NCI-H2227 (cell line): Measurements from ENCODE around the gene DBT.

Experiments
- DNase-seq: peaks from one replicate; lab custom pipeline; 2025; ENCODE audit not compliant: unreplicated experiment; lab: John Stamatoyannopoulos, UW

DBT gene

DNA sequence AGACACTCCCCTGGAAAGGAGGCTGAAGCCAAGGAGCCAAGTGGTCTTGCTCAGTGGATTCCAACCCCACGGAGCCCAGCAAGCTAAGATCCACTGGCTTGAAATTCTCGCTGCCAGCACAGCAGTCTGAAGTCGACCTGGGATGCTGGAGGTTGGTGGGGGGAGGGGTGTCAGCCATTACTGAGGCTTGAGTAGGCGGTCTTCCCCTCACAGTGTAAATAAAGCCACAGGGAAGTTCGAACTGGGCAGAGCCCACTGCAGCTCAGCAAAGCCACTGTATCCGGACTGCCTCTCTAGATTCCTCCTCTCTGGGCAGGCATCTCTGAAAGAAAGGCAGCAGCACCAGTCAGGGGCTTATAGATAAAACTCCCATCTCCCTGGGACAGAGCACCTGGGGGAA lies 49.6 kb downstream of the DBT start:
- DNase-seq, result peak; percentile 38

DNA sequence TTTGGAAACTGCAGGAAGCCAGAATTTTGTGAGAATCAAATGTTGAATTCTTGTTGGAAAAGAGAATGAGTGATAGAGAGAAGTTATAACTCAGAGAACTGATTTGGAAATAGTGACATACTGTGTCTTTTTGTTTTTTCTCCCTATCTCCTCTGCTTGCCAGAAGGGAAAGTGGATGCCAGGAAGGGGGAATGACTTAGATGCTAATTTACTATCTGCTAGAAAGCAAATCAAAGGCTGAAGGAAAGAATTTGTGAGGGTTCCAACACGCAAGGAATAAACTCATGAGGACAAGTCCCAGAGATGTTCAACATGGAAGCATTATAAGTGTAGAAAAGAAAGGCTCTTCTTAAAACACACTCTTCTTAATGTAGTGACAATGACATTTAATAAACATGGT lies 51.0 kb downstream of the DBT start:
- DNase-seq, result no peak

DNA sequence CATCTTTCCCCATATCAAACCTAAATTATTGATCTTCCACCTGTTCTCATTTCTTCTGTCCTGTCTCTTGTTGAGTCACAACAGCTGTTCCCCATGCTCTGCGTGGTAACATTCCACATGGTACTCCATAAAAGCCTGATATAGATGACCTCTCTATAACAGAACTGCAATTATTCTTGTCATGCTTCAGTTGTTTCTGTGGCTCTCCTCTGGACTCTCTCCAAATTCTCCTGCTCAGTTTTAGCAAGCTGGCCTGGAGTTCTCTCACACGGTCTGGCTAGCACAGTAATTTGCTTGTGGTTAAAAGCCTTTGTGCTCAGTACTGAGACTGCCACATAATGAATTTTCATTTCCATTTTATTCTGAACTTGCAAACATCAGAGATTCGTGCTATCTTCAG lies 61.0 kb downstream of the DBT start:
- DNase-seq, result peak; percentile 71

DNA sequence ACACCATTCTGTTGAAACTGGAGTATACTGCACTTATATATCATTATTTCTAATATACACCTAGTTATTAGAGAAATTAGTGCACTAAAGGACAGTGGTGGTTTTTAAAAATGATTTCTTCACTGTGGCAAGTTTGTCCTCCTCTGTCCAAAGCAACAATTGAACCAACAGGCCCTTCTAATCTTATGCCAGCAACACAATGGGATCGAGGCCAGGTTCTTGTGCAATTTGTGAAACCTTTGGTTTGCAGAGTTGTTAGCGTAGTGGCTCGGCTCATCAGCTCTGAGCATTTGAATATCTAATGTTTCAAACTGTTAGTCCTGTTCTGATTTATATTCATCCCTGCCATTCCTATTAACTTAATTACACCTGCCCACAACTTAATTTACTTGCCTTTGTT lies 61.7 kb downstream of the DBT start:
- no peak for DNase-seq

DNA sequence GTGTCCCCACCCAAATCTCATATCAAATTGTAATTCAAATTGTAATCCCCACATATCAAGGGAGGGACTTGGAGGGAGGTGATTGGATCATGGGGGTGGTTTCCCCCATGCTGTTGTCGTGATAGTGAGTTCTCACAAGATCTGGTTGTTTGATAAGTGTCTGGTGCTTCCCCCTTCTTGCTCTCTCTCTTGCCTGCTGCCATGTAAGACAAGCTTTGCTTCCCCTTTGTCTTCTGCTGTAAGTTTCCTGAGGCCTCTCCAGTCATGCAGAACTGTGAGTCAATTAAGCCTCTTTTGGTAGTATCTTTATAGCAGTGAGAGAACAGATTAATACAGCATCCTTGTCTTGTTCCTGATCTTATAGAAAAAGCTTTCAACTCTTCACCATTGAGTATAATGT lies 65.1 kb downstream of the DBT start:
- no peak for DNase-seq

DNA sequence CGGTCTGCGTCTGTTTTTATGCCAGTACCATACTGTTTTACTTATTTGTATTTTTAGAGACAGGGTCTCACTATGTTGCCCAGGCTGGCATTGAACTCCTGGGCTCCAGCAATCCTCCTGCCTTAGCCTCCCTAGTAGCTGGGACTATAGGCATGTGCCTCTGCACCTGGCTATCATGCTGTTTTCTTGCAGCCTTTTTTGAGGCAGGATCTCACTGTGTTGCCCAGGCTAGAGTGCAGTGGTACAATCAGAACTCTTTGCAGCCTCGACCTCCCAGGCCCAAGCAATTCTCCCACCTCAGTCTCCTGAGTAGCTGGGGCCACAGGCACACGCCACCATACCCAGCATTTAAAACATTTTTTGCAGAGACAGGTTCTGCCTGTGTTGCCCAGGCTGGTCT lies 66.3 kb downstream of the DBT start:
- DNase-seq, result no peak

DNA sequence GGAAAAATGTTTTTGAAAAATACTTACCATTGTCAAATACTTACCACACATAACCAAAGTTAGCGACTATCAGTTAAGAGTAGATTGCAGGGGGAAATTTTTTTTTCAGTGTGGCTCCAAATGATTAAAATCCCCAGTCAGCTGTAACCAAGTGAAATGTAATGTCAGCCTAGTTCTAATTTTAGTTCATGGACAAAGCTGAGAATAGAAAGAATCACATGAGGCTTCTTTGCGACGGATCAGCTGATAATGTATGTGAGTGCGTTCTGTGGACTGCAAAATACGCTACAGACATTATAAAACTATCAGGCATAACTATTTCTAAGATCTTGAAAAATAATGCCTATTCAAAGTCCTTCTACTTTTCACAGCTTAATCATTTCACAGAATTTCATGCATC lies 71.5 kb downstream of the DBT start, which contains the start of gene LRRC39:
Gene LRRC39 (minus strand): TSS at position 166 of the 400 bp plus-strand sequence. CDS start 9,740 bp downstream, outside the sequence.
- no peak for DNase-seq

DNA sequence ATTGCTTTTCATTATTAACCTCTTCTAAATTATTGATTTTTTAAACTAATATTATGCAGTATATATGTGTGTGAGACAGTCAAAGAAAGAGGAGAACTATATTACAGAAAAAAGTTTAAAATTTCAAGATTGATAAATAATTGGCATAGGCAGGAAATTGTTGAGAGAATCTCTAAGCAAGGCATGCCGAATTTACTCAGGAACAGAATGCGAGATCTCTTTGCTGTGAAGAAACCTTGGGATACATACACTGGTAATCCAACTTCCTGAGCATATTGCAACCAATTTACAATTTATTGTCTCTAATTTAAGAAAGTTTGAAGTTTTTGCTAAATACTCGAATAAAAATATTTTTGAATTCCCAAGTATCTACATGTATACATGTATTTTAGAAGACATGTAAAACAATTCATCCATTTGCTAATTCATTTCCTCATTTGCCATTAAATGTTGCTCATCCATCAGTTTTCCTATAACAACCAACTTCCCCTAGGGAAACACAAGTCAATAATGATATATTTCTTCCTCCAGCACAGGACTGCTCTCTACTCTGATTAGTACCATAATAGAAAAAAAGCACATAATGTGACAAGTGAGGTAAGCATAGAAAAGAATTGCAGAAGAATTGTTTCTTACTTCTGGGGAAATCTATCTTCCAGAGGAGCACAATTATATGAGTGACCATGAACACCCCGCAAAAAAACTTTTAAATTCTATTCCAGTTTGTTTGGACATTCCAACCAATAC lies 72.2 kb downstream of the DBT start:
- DNase-seq, result no peak

DNA sequence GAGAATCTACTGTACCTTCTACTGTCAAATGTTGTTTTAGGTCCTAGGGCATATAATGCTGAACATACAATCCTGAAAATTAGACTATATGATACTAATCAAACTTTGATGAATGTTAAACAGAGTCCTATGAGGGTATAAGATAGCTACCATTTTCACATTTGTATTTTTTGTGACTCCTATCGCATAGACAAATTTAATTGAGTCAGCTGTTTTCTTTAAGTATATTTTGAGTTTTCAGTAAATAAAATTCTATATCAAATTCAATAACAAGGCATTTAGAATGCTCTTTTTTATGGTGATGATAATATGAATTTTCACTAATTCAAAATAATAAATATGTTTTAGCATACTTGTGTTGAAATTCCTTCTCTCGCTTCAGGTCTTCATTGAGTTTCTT lies 81.6 kb downstream of the DBT start:
- no peak for DNase-seq

DNA sequence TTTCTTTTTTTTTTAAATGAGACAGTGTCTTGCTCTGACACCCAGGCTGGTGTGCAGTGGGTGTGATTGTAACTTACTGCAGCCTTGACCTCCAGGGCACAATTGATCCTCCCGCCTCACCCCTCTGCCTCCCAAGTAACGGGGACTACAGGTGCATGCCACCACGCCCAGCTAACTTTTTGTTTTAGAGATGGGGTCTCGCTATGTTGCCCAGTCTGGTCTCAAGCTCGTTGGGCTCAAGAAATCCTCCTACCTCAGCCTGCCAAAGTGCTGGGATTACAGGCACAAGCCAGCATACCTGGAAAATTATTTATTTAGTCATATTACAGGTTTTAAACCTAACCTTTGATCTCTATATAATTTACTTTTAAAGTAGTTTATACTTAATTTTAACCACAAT lies 84.9 kb downstream of the DBT start:
- DNase-seq, result no peak

DNA sequence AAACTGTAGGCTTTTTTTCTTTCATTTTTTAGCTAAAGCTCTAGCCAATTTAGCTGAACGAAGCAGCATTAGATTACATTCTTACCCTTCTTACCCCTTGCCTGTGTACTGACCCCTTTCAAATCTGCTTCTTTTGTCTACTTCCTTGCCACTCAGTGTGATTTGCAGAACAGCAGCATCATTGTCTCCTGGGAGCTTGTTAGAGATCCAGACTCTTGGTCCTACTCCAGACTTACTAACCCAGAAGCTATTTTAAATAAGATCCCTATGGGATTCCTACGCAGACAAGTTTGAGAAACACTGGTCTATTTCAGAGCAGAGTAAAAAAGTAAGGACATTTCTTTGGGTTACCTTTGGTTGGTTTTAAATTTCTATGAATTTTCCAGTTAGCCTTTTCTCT lies 85.4 kb downstream of the DBT start:
- no peak for DNase-seq

DNA sequence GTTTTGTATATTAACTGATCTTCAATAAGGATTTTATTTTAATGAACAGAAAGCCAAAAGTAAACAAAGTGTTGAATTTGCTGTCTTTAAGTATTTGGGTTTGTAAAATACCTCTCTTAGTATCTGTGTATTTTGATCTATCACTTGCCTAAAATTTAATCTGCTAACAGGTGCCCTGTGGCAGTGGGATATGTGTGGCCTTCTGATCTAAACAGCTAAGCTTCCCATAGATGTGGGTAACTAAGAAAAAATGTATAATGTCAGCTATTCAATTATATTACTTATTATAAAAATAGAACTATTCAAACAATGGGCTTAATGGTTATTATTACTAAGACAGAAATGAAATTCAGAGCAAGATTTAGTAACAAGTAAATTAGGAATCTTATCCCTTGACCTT lies 86.8 kb downstream of the DBT start:
- no peak for DNase-seq

DNA sequence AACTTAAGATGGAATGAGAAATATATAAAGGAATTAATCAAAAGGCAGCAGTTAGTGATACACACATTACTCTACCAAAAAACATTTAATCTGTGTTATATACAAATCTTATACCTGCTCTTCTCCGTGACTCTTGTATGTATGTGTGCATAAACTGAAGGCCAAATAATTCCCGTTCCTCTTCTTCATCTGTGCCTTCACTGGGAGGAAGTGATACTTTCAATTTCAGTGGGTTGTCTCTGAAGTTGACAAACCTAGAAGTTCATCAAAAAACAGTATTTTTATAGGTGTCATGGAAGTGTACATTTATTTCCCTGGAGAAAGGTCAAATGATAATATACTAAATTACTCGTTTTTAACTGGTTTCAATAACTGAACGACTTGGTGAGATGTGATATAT lies 97.4 kb downstream of the DBT start:
- no peak for DNase-seq

DNA sequence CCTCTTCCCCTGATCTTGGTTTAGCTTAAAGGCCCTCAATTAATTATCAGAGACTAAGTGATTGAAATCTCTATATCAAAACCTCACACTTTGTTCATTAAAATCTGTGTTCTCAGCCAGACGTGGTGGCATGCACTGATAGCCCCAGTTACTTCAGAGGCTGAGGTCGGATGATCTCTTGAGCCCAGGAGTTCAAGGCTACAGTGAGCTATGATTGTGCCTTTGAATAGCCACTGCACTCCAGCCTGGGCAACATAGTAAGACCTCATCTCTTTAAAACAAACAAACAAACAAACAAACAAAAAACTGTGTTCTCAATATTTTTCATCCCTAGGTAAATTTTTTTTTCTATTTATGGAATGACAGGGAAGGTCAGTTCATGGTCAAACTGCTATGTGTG lies 98.0 kb downstream of the DBT start:
- no peak for DNase-seq

DNA sequence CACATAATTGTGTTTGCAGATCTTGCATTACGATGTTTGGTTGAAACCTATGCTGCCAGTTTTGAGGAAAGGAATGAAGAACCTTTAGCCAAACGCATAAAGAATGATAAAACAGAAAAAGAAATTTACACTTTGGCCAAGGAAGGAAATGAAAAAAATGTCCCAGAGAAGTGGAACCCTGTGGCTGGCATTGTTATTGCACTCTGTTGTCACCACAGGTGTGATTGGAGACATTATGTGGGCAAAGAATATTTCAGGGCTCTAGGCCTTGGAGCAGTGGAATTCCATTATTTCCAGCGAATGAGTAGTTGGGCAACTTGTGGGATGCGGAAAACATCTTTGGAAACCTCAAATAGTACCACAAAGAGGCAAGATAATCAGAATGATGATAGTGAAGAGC lies 101.8 kb downstream of the DBT start:
- DNase-seq, result no peak

DNA sequence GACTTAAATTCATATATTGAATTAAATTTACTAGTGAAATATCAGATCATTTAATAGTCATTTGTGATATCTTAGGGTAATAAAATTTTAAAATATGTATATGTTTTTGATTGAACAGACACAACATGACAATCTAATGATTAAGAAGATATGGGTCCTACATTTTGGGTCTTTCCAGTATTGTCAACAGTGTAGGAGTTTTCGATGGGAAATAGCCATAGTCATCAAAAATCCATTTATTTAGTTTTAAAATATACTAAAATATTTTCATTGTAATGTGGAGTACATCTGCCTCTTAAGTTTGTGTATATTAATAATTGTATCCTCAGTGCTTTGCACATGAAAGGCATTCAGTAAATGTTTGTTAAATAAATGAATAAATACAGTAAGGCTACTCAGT lies 102.7 kb downstream of the DBT start:
- DNase-seq, result no peak

DNA sequence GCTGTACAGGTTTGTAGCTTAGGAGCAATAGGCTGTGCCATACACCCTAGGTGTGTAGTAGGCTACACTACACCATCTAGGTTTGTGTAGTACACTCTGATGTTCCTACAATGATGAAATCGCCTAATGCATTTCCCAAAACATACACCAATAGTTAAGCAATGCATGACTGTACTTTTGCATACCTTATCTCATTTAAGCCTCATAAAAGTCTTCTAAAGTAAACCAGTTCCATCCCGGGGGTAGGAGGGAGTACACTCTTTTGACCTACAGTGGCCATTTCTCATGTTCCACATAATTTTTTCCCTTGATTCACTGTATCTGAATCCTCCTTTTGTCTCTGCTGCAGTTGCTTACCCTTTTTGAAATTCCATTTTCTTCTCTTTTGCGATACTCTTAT lies 104.5 kb downstream of the DBT start:
- no peak for DNase-seq

DNA sequence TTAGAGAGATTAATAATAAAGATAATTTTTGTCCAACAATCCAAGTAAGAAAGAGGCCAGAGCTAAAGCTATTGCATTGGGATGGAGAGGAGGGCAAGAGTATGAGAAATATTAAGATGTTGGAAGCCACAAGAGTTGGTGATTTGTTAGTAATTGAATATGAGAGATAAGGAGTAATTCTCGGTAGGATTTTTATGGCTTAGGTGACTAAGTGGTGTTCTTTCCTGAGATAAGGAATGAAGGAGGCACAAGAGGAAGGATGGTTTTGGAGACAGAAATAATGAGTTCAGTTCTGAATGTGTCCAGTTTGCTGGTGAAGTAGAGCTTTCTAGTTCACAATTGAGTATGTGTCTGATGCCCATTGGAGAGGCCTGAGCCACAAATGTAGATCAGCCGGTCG lies 107.3 kb downstream of the DBT start:
- no peak for DNase-seq

DNA sequence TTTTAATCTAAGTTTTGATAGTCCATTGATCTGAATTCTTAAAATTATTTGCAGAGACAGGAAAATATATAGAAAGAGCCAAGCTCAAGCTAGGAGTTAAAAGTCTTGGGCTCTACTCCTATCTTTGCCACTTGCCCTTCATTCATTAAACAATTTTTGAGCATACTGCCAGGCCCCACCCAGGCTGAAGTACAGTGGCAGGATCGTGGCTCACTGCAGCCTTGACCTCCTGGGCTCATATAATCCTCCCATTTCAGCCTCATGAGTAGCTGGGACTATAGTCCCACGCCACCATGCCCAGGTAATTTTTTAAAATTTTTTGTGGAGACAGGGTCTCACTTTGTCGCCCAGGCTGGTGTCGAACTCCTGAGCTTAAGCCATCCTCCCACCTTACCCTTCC lies 108.4 kb downstream of the DBT start:
- no peak for DNase-seq

DNA sequence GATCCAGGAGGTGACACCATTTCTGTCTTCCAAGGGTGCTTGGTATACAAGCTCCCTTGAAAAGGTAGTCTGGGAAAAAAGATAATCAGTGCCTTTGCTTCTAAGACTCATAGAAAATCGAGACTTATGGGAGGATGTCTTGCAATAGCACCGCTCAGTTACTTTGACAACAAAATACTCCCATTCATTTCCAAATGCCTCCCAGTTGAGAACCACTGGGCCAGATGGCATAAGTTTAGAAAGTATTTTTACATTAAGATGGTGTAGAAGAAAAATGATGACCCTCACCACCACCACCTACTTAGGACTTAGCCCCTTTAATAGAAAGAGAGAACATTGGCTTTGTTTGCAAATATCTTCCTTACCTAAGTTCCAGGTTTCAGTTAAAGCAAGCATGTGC lies 112.0 kb downstream of the DBT start:
- DNase-seq, result no peak
